Gastroesophageal sphincter (tissue), 4 donors: Measurements from ENCODE around the gene CCDC92B. TPM values are rescaled to one million over a fixed set of nuclear protein-coding genes. Genes with fewer than 3 reads are reported as not detected.
"Not testable (repeated sequence)": the region's sequence is repeated elsewhere in the genome, so short reads cannot be mapped to it uniquely, and the experiment has no call there.

Experiments
- ATAC-seq: fragments of 150-250 bp; one replicate; pipeline ENCODE4 v1.9.1; 2016; ENCODE audit warnings: mild to moderate bottlenecking, moderate library complexity
- H3K27ac ChIP-seq, 4 donors: fragments of 200-600 bp; sonication (generic) in 3 of 4; 1 replicate in 3 of 4; 2 replicates in 1 of 4; pipeline ENCODE4 v1.5.1; 2016 to 2019
- H3K27me3 ChIP-seq: fragments of 200-600 bp; sonication (generic); one replicate; pipeline ENCODE4 v1.5.1; 2019
- H3K36me3 ChIP-seq, 2 donors: fragments of 200-600 bp; sonication (generic); one replicate each; pipeline ENCODE4 v1.5.1; 2019; ENCODE audit warnings: control low read depth in 1 of 2
- H3K4me1 ChIP-seq, 3 donors: fragments of 200-600 bp; sonication (generic); 1 replicate in 2 of 3; 2 replicates in 1 of 3; pipeline ENCODE4 v1.5.1; 2016 to 2019; ENCODE audit warnings: control low read depth in 2 of 3
- H3K4me3 ChIP-seq, 2 donors: fragments of 200-600 bp; sonication (generic); one replicate each; pipeline ENCODE4 v1.5.1; 2019; ENCODE audit warnings: mild to moderate bottlenecking in 1 of 2, moderate library complexity in 1 of 2
- H3K9me3 ChIP-seq, 3 donors: fragments of 200-600 bp; sonication (generic); one replicate each; pipeline ENCODE4 v1.5.1; 2017 to 2019; ENCODE audit warnings: control low read depth in 2 of 3
- EP300 ChIP-seq: sonication (generic); formaldehyde crosslinking; IDR thresholded peaks from one replicate; pipeline ENCODE4 v1.6.1; 2017; ENCODE audit warnings: antibody characterized with exemption, mild to moderate bottlenecking
- POLR2A ChIP-seq, 2 donors: fragments of 450-650 bp; IDR thresholded peaks; one replicate each; pipeline ENCODE4 v1.6.1; 2017; ENCODE audit warnings: antibody characterized with exemption in 2 of 2, mild to moderate bottlenecking in 2 of 2, moderate library complexity in 1 of 2
- POLR2AphosphoS5 ChIP-seq: sonication (generic); formaldehyde crosslinking; IDR thresholded peaks from one replicate; pipeline ENCODE4 v1.6.1; 2017; ENCODE audit warnings: antibody characterized with exemption
- WGBS, 2 donors: methylation state at CpG; one replicate each; pipeline ENCODE4 v1.1.5; 2018; ENCODE audit warnings: low coverage in 1 of 2; 5-methylcytosine and 5-hydroxymethylcytosine counted together
- total RNA-seq, 4 donors: library from RNA; depleted of rRNA; stranded (reverse); fragments of >200 nt; gene quantifications; one replicate each; pipeline ENCODE4 v1.1.0, GENCODE V29; 2016
- TF ChIP-seq, protein P1 (sequence below), 4 experiments: fragments of 200-600 bp in 2 of 4; fragments of 450-650 bp in 2 of 4; sonication (generic) in 1 of 4; IDR thresholded peaks; one replicate each; pipeline ENCODE4 v1.5.1; 2017 to 2019; ENCODE audit warnings: antibody characterized with exemption in 4 of 4, mild to moderate bottlenecking in 2 of 4, moderate library complexity in 2 of 4

The CCDC92B gene
- total RNA-seq, 4 donors from 2014 or later, result 0.08 TPM; not detected in 3

DNA sequence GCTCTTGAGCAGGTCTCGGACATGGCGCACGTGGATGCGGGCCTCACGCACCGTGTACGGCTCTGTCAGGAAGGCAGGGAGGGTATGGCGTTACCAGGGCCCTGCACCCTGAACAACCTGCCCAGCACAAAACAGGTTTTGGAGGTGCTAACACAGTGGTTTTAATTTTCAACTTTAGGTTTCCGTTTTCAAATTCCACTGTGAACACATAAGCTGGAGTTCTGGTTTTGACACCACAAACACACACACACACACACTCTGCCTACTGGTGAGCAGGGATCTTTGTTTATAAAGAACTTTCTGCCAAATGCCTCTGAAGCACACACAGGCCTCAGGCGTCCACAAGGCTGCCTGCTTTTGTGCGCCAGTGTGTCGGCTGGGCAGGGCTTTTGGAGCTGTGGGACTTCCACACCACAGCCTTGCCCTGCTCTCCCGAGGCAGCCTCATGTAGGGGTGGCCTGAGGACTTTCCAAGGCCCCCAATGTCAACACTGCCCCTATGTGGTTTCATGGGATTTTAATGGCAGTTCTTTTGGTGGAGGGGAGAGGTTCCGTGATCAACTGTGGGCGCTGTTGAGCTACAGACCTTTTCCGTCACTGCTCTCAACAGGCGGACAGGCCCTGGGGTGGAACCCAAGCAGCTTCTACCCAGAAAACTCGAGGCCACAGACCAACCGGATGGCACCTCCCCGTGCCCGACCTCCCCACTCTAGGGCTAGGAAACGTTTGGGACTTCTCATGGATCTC is 47.3 kb downstream of the CCDC92B start:
- Histone ChIP-seq H3K4me1 (peaks cover 0 to 38% (median 3%) of the 10 kb centered on the region in 3 donors), H3K36me3 (peaks cover 0 to 73% of the 10 kb centered on the region in 2 donors), H3K9me3 (no peaks in the 10 kb centered on the region), H3K4me3 (no peak overlapping the region), H3K27me3 (no peaks in the 10 kb centered on the region), H3K27ac (peak overlapping the region in 3 of 4 donors; percentile 38 to 57 (median 55))
- WGBS, 2 donors, result 54 to 56% methylated on average over 2 to 4 of the region's 22 CpGs
- TF ChIP-seq EP300, result no peak
- no peak for TF ChIP-seq POLR2AphosphoS5
- TF ChIP-seq POLR2A (IDR thresholded peaks at IDR 0.05), result no peak
- TF ChIP-seq, protein P1, sequence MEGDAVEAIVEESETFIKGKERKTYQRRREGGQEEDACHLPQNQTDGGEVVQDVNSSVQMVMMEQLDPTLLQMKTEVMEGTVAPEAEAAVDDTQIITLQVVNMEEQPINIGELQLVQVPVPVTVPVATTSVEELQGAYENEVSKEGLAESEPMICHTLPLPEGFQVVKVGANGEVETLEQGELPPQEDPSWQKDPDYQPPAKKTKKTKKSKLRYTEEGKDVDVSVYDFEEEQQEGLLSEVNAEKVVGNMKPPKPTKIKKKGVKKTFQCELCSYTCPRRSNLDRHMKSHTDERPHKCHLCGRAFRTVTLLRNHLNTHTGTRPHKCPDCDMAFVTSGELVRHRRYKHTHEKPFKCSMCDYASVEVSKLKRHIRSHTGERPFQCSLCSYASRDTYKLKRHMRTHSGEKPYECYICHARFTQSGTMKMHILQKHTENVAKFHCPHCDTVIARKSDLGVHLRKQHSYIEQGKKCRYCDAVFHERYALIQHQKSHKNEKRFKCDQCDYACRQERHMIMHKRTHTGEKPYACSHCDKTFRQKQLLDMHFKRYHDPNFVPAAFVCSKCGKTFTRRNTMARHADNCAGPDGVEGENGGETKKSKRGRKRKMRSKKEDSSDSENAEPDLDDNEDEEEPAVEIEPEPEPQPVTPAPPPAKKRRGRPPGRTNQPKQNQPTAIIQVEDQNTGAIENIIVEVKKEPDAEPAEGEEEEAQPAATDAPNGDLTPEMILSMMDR (IDR thresholded peaks at IDR 0.05), result no peak
- ATAC-seq, result peak; percentile 23

DNA sequence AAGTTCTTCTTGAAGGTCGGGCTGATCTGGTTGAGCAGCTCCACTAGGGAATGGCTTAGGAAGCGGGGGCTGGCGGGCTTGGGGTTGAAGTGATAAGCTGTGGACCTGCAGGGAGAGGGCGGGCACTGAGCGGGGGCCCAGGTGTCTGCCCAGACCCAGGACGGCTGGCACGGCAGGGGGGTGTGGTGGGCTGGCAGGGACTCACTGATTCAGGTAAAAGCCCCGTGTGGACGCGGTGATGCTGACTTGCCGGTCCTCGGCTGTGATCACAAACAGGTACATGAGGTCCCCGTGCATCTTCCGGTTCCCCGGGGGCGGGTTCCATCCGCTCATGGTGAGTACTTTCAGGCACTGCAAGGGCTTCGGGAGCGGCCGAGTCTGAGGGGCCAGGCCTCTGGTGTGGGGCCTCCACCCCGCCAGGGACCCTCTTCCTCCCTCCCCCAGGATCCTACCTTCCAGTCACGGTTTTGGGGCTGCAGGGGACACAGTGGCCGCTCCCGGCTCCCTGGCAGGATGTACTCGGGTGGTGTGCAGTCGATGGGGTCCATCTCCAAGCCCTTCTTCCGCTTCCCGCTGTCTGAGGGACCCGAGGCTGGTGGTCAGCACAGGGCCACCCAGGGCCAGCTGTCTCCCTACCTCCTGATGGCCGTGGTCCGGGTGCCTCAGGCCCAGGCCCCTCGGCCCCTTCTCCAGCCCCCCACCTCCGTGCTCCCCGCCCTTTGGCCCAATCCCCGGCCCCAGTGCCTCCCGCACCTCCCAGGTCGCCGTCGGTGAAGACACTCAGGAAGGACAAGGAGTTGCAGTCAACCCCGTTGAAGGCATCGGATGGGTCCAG is 48.1 kb downstream of the CCDC92B start:
- no peak for ATAC-seq
- no peaks in the 10 kb centered on the region for H3K27me3 ChIP-seq
- peaks cover 0 to 81% of the 10 kb centered on the region in 2 donors for H3K36me3 ChIP-seq
- no peaks in the 10 kb centered on the region for H3K9me3 ChIP-seq
- 93 to 100% methylated on average over 1 to 3 of the region's 41 CpGs for WGBS, 2 donors
- H3K4me3 ChIP-seq, result no peak overlapping the region
- peaks cover 0 to 30% (median 0%) of the 10 kb centered on the region in 3 donors for H3K4me1 ChIP-seq
- H3K27ac ChIP-seq, result peak overlapping the region in 3 of 4 donors; percentile 38 to 57 (median 55)
- TF ChIP-seq POLR2AphosphoS5 (no peak), EP300 (no peak), POLR2A (IDR thresholded peaks at IDR 0.05) (no peak)
- TF ChIP-seq, protein P1 (IDR thresholded peaks at IDR 0.05), result no peak

DNA sequence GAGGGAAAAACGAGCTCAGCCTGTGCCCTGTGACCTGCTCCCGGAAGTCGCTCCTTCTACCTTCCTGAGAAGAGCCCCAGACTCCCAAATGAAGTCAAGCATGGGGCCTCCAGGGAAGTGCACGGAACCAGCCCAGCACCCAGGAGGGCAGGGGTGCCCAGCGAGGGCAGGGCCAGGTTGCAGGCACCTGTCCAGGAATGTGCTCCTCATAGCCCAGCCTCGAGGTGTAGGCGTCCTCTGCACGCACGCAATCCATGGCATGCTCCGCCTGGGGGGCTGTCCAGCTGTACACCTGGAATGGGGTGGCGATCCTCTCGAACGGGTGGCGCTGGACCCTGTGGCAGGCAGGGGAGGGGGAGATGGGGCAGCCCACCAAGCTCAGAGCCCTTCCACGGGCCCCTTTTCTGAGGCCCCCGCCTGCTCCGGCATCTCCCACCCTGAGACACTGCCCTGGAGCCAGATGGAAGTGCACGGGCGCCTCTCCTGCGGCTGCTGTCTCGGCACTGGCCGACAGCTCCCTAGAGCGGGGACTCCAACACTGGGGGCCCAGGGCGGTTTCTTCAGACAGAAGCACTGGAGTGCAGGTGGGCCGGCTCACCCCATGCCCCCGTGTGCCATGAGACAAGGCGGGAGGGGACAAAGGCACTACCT is 48.8 kb downstream of the CCDC92B start:
- no peaks in the 10 kb centered on the region for H3K27me3 ChIP-seq
- peaks cover 0 to 88% of the 10 kb centered on the region in 2 donors for H3K36me3 ChIP-seq
- WGBS, 2 donors, result 80% methylated on average over 3 of the region's 27 CpGs; no CpG with 5 or more reads in 1 of the 2 donors
- H3K9me3 ChIP-seq, result no peaks in the 10 kb centered on the region
- TF ChIP-seq POLR2AphosphoS5 (no peak), POLR2A (IDR thresholded peaks at IDR 0.05) (no peak), EP300 (no peak)
- TF ChIP-seq, protein P1 (IDR thresholded peaks at IDR 0.05), result no peak
- H3K27ac ChIP-seq, result no peak overlapping the region
- ATAC-seq, result no peak
- peaks cover 0 to 23% (median 0%) of the 10 kb centered on the region in 3 donors for H3K4me1 ChIP-seq
- H3K4me3 ChIP-seq, result no peak overlapping the region

DNA sequence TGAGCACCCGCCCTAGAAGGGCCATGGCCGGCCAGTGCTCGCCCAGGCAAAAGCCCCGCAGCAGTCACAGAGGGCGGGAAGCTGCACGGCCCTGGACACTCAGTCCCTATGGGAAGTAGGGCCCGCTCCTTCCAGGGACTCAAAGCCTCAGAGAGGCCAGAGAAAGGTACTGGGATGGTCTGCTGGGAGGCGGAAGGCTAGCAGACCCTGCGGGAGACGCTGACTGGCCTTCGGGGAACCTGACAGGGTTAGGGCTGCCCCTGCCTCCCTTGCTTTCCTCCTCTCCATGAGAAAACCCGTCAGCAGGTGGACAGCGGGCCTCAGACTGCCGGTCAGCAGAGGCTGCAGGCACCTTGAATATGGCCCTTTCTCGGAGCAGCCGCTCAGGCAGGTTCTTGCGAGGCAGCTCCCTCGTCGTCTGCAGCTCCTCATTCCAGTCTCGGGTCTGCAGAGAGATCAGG is 49.4 kb downstream of the CCDC92B start:
- Histone ChIP-seq H3K9me3 (no peaks in the 10 kb centered on the region), H3K27me3 (no peaks in the 10 kb centered on the region), H3K36me3 (peaks cover 0 to 94% of the 10 kb centered on the region in 2 donors), H3K4me1 (peaks cover 0 to 17% (median 0%) of the 10 kb centered on the region in 3 donors), H3K27ac (no peak overlapping the region), H3K4me3 (no peak overlapping the region)
- no peak for ATAC-seq
- TF ChIP-seq, protein P1 (IDR thresholded peaks at IDR 0.05), result no peak
- 90% methylated on average over 2 of the region's 20 CpGs; no CpG with 5 or more reads in 1 of the 2 donors for WGBS, 2 donors

DNA sequence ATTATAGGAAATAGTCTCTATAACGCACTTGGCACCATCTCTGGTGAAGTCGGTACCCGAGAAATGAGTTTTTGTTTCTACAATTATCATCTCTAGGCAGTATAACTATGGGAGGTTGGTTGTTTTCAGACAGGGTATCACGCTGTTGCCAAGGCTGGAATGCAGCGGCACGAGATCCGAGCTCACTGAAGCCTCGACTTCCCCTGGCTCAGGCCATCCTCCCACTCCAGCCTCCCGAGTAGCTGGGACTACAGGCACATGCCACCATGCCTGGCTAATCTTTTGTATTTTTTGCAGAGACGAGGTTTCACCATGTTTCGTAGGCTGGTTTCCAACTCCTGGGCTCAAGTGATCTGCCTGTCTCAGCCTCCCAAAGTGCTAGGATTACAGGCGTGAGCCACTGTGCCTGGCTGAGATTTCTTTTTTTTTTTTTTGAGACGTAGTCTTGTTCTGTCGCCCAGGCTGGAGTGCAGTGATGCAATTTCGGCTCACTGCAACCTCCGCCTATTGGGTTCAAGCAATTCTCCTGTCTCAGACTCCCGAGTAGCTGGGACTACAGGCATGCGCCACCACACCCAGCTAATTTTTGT is 50.1 kb downstream of the CCDC92B start:
- ATAC-seq, H3K27ac ChIP-seq, H3K9me3 ChIP-seq, H3K27me3 ChIP-seq, H3K4me3 ChIP-seq: not testable (repeated sequence)
- H3K36me3 ChIP-seq, result peaks cover 0 to 100% of the 10 kb centered on the region in 2 donors
- H3K4me1 ChIP-seq, result peaks cover 0 to 11% (median 0%) of the 10 kb centered on the region in 3 donors
- WGBS, 2 donors, result 77 to 92% methylated on average over 12 to 16 of the region's 18 CpGs
